Measurements from ENCODE around the gene SLC25A1. TPM values are rescaled to one million over a fixed set of nuclear protein-coding genes. Genes with fewer than 3 reads are reported as not detected.

SLC25A1 gene
- total RNA-seq, 1 experiment from 2014 or later, result 151 TPM

GRCh38 chr22:19187716-19188563 lies 9.4 kb upstream of the SLC25A1 start:
- Histone ChIP-seq H4K91ac (ENCODE audit: insufficient read length, low read depth, low read length) (no peak overlapping the region), H3K9ac (ENCODE audit: extremely low read depth, insufficient read length, low read length) (no peak overlapping the region), H3T11ph (ENCODE audit: low read length) (no peak overlapping the region), H2BK15ac (ENCODE audit: low read depth, low read length) (no peak overlapping the region), H2BK20ac (ENCODE audit: low read depth, low read length, poor library complexity, severe bottlenecking) (no peak overlapping the region), H3K4me1 (ENCODE audit: insufficient read depth, low read length) (no peaks in the 10 kb centered on the region), H3K23me2 (ENCODE audit: insufficient read length, low read depth, low read length, poor library complexity, severe bottlenecking) (no peaks in the 10 kb centered on the region), H3K27me3 (ENCODE audit: insufficient read depth, low read length) (no peaks in the 10 kb centered on the region), H3K27ac (ENCODE audit: insufficient read length, low read depth, low read length) (no peak overlapping the region), H3K79me2 (ENCODE audit: insufficient read depth, low read length) (no peaks in the 10 kb centered on the region), H3K56ac (ENCODE audit: insufficient read length, low read depth, low read length) (no peak overlapping the region), H2AK5ac (ENCODE audit: insufficient read length, low read length) (no peak overlapping the region), H4K20me1 (ENCODE audit: control insufficient read depth, insufficient read depth, insufficient read length) (no peaks in the 10 kb centered on the region), H3K18ac (ENCODE audit: insufficient read length, low read depth, low read length) (no peak overlapping the region), H3K4me2 (ENCODE audit: insufficient read depth, insufficient read length, low read length) (no peak overlapping the region), H3K23ac (ENCODE audit: insufficient read length, low read depth, low read length) (no peak overlapping the region), H2BK120ac (ENCODE audit: low read depth, low read length, poor library complexity, severe bottlenecking) (no peak overlapping the region), H3K14ac (ENCODE audit: insufficient read depth, low read length) (no peak overlapping the region), H3K4ac (ENCODE audit: low read depth, low read length) (no peak overlapping the region), H4K5ac (ENCODE audit: insufficient read length, low read depth, low read length) (no peak overlapping the region), H2AFZ (ENCODE audit: low read length) (no peak overlapping the region), H2BK5ac (ENCODE audit: insufficient read length, low read length) (no peak overlapping the region), H2BK12ac (ENCODE audit: insufficient read length, low read depth, low read length) (no peak overlapping the region), H3K9me3 (ENCODE audit: control insufficient read depth, low read depth, low read length) (no peaks in the 10 kb centered on the region), H3K79me1 (ENCODE audit: insufficient read depth, low read depth, low read length, poor library complexity, severe bottlenecking) (no peaks in the 10 kb centered on the region), H4K8ac (replicated peaks; ENCODE audit: insufficient read length, low read depth, low read length) (no peak overlapping the region)
- no peaks in the 10 kb centered on the region for H3K27me3 Mint-ChIP-seq (ENCODE audit: low read depth)
- TF ChIP-seq CTCF (conservative IDR thresholded peaks at IDR 0.05), result no peak
- H3K4me3 Mint-ChIP-seq, result no peak overlapping the region
- H3K9me3 Mint-ChIP-seq, result no peaks in the 10 kb centered on the region
- no peak overlapping the region for H3K27ac Mint-ChIP-seq
- DNase-seq, result no peak
- peaks cover 3 to 19% (median 13%) of the 10 kb centered on the region in 3 experiments; a peak in 6 of 7 replicates for H3K36me3 Mint-ChIP-seq (ENCODE audit: insufficient read depth in 1 of 3, low read depth in 3 of 3)
- WGBS (ENCODE audit: extremely low coverage, insufficient read length, low lambda C conversion rate), result no CpG with 5 or more reads among the region's 6 CpGs
- H3K4me1 Mint-ChIP-seq, result 0 out of 4 replicates have a peak, but pooled peaks cover 0 to under 1% of the 10 kb centered on the region in 2 experiments

Data from H9 (cell line).